IMR-90 (cell line): ENCODE results near the gene FAM219A. TPM values are rescaled to one million over a fixed set of nuclear protein-coding genes. Genes with fewer than 3 reads are reported as not detected.
A peak's percentile ranks its signal among the peaks of the same experiment; 100 is the strongest.

Source experiments
- ATAC-seq: fragments of 200-7000 bp; cut with Tn5 transposase; 2 replicates; pipeline ENCODE4 v1.9.1; 2020; ENCODE audit warnings: low read depth, mild to moderate bottlenecking, moderate library complexity
- BruUV-seq: library from RNA; stranded (reverse); fragments of 400-500 nt; replicated peaks from 2 replicates; lab custom pipeline; 2021; lab: Mats Ljungman, UMichigan
- CTCF ChIA-PET: fragments of 300-600 bp; formaldehyde crosslinking; extraction: SDS; loops from one replicate; lab custom pipeline; 2021; ENCODE audit warnings: antibody characterized with exemption; lab: Yijun Ruan, JAX
- POLR2A ChIA-PET: fragments of 300-600 bp; sonication (Branson Sonifier 250); formaldehyde crosslinking; loops from one replicate; lab custom pipeline; 2022; ENCODE audit warnings: antibody characterized with exemption; ENCODE audit not compliant: unreplicated experiment; lab: Charles Lee
- DNase-seq: peaks from one replicate; pipeline ENCODE4 v3.0.0; 2013
- H2AFZ ChIP-seq: replicated peaks from 2 replicates; pipeline ENCODE3; 2013; ENCODE audit warnings: low read length, mild to moderate bottlenecking; ENCODE audit not compliant: poor library complexity
- H2AK5ac ChIP-seq: 2 replicates; pipeline ENCODE4 v1.6.1; 2013; ENCODE audit warnings: low read depth, low read length, inconsistent platforms
- H2AK9ac ChIP-seq: replicated peaks from 2 replicates; pipeline ENCODE3; 2013; ENCODE audit warnings: mild to moderate bottlenecking, low read depth, low read length, moderate library complexity; ENCODE audit not compliant: poor library complexity
- H2BK120ac ChIP-seq: 2 replicates; pipeline ENCODE4 v1.6.1; 2013; ENCODE audit warnings: low read depth, low read length, inconsistent platforms
- H2BK15ac ChIP-seq: 3 replicates; pipeline ENCODE4 v1.6.1; 2013; ENCODE audit warnings: low read depth, low read length, inconsistent platforms
- H2BK20ac ChIP-seq: 2 replicates; pipeline ENCODE4 v1.6.1; 2013; ENCODE audit warnings: low read depth, mild to moderate bottlenecking, inconsistent platforms, low read length, moderate library complexity
- H2BK5ac ChIP-seq: 2 replicates; pipeline ENCODE4 v1.6.1; 2013; ENCODE audit warnings: mild to moderate bottlenecking, low read depth, low read length, inconsistent platforms; ENCODE audit not compliant: poor library complexity, severe bottlenecking
- H3K14ac ChIP-seq: replicated peaks from 2 replicates; pipeline ENCODE4 v1.6.1; 2013; ENCODE audit warnings: low read depth, low read length, inconsistent platforms
- H3K18ac ChIP-seq: 2 replicates; pipeline ENCODE4 v1.6.1; 2013; ENCODE audit warnings: low read depth, low read length, control low read depth
- H3K23ac ChIP-seq: 2 replicates; pipeline ENCODE4 v1.6.1; 2013; ENCODE audit warnings: low read depth, low read length, inconsistent platforms
- H3K27ac ChIP-seq: 2 replicates; pipeline ENCODE4 v1.5.1; 2013; ENCODE audit warnings: mild to moderate bottlenecking, control low read depth, low read length; ENCODE audit not compliant: insufficient read depth
- H3K27me3 ChIP-seq: 2 replicates; pipeline ENCODE4 v1.6.1; 2013; ENCODE audit warnings: low read length; ENCODE audit not compliant: control insufficient read depth, insufficient read depth
- H3K36me3 ChIP-seq: 2 replicates; pipeline ENCODE4 v1.6.1; 2013; ENCODE audit warnings: low read length, mixed read lengths; ENCODE audit not compliant: control insufficient read depth, insufficient read depth
- H3K4ac ChIP-seq: 2 replicates; pipeline ENCODE4 v1.6.1; 2013; ENCODE audit warnings: low read depth, low read length, inconsistent platforms
- H3K4me1 ChIP-seq: 2 replicates; pipeline ENCODE4 v1.6.1; 2013; ENCODE audit warnings: low read length, mixed read lengths; ENCODE audit not compliant: control insufficient read depth, insufficient read depth
- H3K4me2 ChIP-seq: 2 replicates; pipeline ENCODE4 v1.6.1; 2013; ENCODE audit warnings: low read depth, mild to moderate bottlenecking, control low read depth, low read length, moderate library complexity
- H3K4me3 ChIP-seq: 2 replicates; pipeline ENCODE4 v1.5.1; 2013; ENCODE audit warnings: low read depth, mild to moderate bottlenecking, control low read depth, low read length, moderate library complexity; ENCODE audit not compliant: insufficient read depth
- H3K56ac ChIP-seq: 2 replicates; pipeline ENCODE4 v1.6.1; 2013; ENCODE audit warnings: low read length, inconsistent platforms; ENCODE audit not compliant: insufficient read depth; ENCODE audit errors: extremely low read depth
- H3K79me1 ChIP-seq, 2 experiments: 2 replicates each; pipeline ENCODE4 v1.6.1; 2013; ENCODE audit warnings: low read length in 2 of 2, inconsistent platforms in 1 of 2, low read depth in 1 of 2
- H3K9ac ChIP-seq: 2 replicates; pipeline ENCODE4 v1.6.1; 2013; ENCODE audit warnings: low read depth, low read length, control low read depth
- H3K9me1 ChIP-seq: 2 replicates; pipeline ENCODE4 v1.6.1; 2013; ENCODE audit warnings: low read length, inconsistent platforms; ENCODE audit not compliant: insufficient read depth
- H3K9me3 ChIP-seq: 2 replicates; pipeline ENCODE4 v1.6.1; 2013; ENCODE audit warnings: low read length; ENCODE audit not compliant: control insufficient read depth, insufficient read depth
- H4K20me1 ChIP-seq: 2 replicates; pipeline ENCODE4 v1.6.1; 2013; ENCODE audit warnings: low read length, inconsistent platforms; ENCODE audit not compliant: insufficient read depth
- H4K5ac ChIP-seq: 2 replicates; pipeline ENCODE4 v1.6.1; 2013; ENCODE audit warnings: mild to moderate bottlenecking, low read depth, low read length, control low read depth
- H4K8ac ChIP-seq, 2 experiments: 2 replicates each; pipeline ENCODE4 v1.6.1; 2013; ENCODE audit warnings: low read depth in 2 of 2, low read length in 2 of 2, control low read depth in 1 of 2, inconsistent platforms in 1 of 2
- H4K91ac ChIP-seq: 2 replicates; pipeline ENCODE4 v1.6.1; 2013; ENCODE audit warnings: low read depth, low read length, inconsistent platforms; ENCODE audit not compliant: insufficient read depth
- BHLHE40 ChIP-seq: fragments of 150-350 bp; IDR thresholded peaks from 2 replicates; pipeline ENCODE4 v1.6.1; 2016; ENCODE audit warnings: mild to moderate bottlenecking, low read depth, low read length
- NFE2L2 ChIP-seq: fragments of 150-350 bp; IDR thresholded peaks from 2 replicates; pipeline ENCODE4 v1.6.1; 2016; ENCODE audit warnings: low read depth, mild to moderate bottlenecking, low read length
- dilution Hi-C: fragments of 300-500 bp; cut with HindIII; formaldehyde crosslinking; loops from one replicate; pipeline ENCODE4 v1.14.3; 2018; ENCODE audit warnings: low sequenced_read_pairs; ENCODE audit not compliant: unreplicated experiment
- in situ Hi-C: fragments of 300-500 bp; cut with MboI; formaldehyde crosslinking; loops from 3 replicates; pipeline ENCODE4 v1.14.3; 2019; ENCODE audit warnings: low sequenced_read_pairs, inconsistent platforms, mixed read lengths
- intact Hi-C: fragments of 100-400 bp; cut with micrococcal nuclease; formaldehyde crosslinking; loops from 2 replicates; pipeline ENCODE4 v1.10.0; 2022
- polyA plus RNA-seq, 3 experiments: library from polyadenylated mRNA; depleted of rRNA; stranded (reverse); fragments of >200 nt; gene quantifications; 2 replicates each; pipeline ENCODE4 v1.2.3, GENCODE V29; 2012; ENCODE audit warnings: low replicate concordance in 1 of 3
- total RNA-seq: library from RNA; depleted of rRNA; stranded (reverse); fragments of >200 nt; gene quantifications from 2 replicates; pipeline ENCODE4 v1.2.3, GENCODE V29; 2012

Gene FAM219A
- total and polyA plus RNA-seq, 2 of the 4 experiments (the other 2 are of a cell fraction): 4.8 to 20.8 TPM

DNA sequence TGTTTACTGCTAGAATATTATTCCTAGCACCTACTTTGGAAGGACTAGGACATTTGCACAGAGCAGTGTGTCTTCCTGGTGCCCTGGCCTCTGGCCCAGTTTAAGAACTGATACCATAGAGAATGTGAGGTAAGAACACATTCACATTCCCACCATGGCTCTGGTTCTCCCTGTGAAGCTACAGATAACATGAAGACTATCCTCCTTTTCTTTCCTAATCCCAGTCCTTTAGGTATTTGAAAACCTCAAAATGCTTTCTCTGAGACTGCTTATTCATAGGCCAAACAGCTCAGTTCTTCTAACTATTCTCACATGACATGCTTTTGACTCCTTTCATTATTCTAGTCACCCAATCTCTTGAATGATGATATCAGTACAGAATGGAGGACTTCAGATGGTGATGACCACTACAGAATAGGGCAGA, 11.9 kb downstream of the FAM219A start:
- Histone ChIP-seq H3K4ac (no peak overlapping the region), H3K14ac (no peak overlapping the region), H3K9me3 (no peaks in the 10 kb centered on the region), H3K4me1 (peaks cover 10% of the 10 kb centered on the region), H2BK15ac (no peak overlapping the region), H2BK5ac (peak overlapping the region; percentile 13), H3K4me3 (no peak overlapping the region), H3K79me1 (peaks cover 43 to 69% of the 10 kb centered on the region in 2 experiments), H2AK9ac (no peak overlapping the region), H4K20me1 (peaks cover 76% of the 10 kb centered on the region), H3K4me2 (peak overlapping the region; percentile 42; the same call in 1 of the 2 replicates), H3K18ac (no peak overlapping the region), H3K27ac (no peak overlapping the region), H4K5ac (no peak overlapping the region), H2AK5ac (no peak overlapping the region), H3K23ac (no peak overlapping the region), H2BK120ac (no peak overlapping the region), H2AFZ (no peak overlapping the region), H3K27me3 (no peaks in the 10 kb centered on the region), H4K91ac (no peak overlapping the region), H4K8ac (no peak overlapping the region), H3K36me3 (no peaks in the 10 kb centered on the region), H3K9ac (no peak overlapping the region), H3K9me1 (peaks cover 8% of the 10 kb centered on the region), H2BK20ac (no peak overlapping the region), H3K56ac (no peak overlapping the region)
- no TSS peak for BruUV-seq
- dilution Hi-C loops (no loop called here), intact Hi-C loops (no loop called here), in situ Hi-C loops (no loop called here)
- ATAC-seq (peak; percentile 73), DNase-seq (peak; percentile 69)
- CTCF ChIA-PET: interaction anchor here (0.8 kb wide), 1 partner anchor 55 kb away, joined by 3 read pairs; no protein-coding TSS in a partner anchor
- TF ChIP-seq BHLHE40 (0 out of 2 replicates have a peak, but pooled peaks have one; percentile 10), NFE2L2 (no peak)
- POLR2A ChIA-PET: interaction anchor here (0.5 kb wide), 1 partner anchor 52 kb away, joined by 3 read pairs; no protein-coding TSS in a partner anchor
